ENCODE measurements around the gene TMEM156. TPM values are rescaled to one million over a fixed set of nuclear protein-coding genes. Genes with fewer than 3 reads are reported as not detected.

The TMEM156 gene
- total RNA-seq, 1 experiment from 2014 or later = 240 TPM

DNA sequence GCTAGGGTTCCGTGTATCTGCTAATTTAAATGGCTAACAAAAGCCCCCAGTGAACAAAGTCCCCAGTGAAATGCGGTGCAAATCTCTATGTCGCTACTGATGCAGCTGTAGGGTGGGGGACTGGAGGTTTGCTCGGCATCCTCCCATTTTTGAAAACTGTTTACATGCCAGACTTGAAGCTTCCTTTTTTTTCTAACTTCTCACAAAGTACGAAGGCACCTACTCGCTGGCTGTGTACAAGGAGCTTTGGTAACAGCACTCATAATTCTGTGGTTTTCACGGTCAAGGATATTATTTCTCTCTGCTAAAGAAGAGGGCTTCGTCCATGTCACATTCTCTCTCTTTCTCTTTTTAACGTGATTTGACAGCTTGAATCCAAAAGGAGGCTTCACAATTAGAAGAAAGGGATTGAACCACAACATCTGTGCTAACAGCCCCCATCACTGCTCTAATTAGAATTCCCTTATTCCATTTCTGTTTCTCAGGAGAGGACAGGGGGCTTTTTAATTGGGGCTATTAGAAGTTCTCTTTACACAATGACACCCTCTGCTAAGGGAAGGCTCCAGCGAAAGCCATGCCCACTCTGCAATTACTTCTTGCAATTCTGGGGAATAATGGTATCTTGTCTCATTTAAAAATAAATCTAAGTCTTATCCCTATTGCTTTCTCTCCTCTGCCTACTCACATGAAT is 46.7 kb downstream of the TMEM156 start:
- no peaks in the 10 kb centered on the region for H3K27me3 ChIP-seq (ENCODE audit: low read length)
- no peaks in the 10 kb centered on the region for H3K9me2 ChIP-seq (replicated peaks; ENCODE audit: insufficient read depth, low read length)
- 0 out of 2 replicates have a peak, but pooled peaks cover 2% of the 10 kb centered on the region for H3K79me2 ChIP-seq (ENCODE audit: low read length)
- no peaks in the 10 kb centered on the region for H3K4me1 ChIP-seq (ENCODE audit: low read length)
- H3K36me3 ChIP-seq (ENCODE audit: insufficient read depth, low read length) = peaks cover 46% of the 10 kb centered on the region; the same call in 1 of the 2 replicates
- H3K9me3 ChIP-seq (ENCODE audit: low read length) = no peaks in the 10 kb centered on the region
- no peak overlapping the region for H3K9ac ChIP-seq (ENCODE audit: low read length)
- DNase-seq = no peak
- H2AFZ ChIP-seq (ENCODE audit: low read length) = no peak overlapping the region
- no peak overlapping the region for H3K27ac ChIP-seq (ENCODE audit: low read length)
- no peak overlapping the region for H3K4me2 ChIP-seq (ENCODE audit: low read depth, low read length, poor library complexity, severe bottlenecking)
- no peak overlapping the region for H3K4me3 ChIP-seq (ENCODE audit: low read length)
- no peaks in the 10 kb centered on the region for H4K20me1 ChIP-seq (ENCODE audit: insufficient read depth, low read depth, low read length)

DNA sequence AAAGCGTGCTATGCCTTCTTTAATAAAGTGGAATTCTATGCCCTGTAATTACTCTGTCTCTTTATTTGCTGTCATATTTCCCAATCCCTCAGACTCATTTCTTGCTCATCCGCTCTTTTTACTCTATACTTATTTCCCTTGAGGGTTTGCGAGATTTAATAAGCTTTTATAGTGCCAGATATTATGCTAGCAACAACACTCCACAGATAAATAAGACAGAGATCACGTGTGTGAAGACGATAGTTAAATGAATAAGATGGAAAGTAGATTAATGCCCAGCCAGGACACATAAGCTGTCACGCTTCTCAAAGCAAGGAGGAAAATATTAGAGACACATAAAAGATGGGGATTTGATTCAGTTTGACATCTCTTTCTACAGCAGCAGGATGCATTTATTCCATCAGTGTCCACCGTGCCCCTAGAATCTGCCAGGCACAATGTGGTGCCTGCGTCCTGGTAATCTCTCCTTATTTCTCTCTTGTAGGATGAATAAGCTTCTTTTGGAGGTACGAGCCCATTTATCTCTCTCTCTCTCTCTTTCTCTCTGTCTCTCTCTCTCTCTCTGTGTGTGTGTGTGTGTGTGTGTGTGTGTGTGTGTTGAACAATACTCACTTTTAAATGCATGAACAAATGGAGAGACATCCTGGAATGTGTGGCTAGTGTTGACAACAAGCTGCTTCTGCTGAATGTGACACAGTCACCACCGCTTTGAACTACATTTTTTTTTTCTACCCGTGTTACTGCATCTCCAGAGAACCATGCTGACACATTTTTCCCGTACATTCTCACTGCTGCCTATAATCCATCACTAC is 48.2 kb downstream of the TMEM156 start:
- H4K20me1 ChIP-seq (ENCODE audit: insufficient read depth, low read depth, low read length) = no peaks in the 10 kb centered on the region

DNA sequence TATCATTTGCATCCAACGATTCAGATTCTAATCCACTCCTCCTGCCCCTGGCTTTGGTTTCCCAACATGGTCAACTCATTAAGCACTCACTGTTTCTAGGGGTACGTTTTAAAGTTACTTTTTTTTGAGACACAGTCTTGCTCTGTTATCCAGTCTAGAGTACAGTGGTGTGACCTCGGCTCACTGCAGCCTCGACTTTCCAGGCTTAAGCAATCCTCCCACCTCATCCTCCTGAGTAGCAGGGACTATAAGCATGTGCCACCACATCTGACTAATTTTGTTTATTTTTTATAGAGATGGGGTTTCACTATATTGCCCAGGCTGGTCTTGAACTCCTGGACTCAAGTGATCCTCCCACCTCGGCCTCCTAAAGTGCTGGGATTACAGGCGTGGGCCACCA is 48.9 kb downstream of the TMEM156 start:
- H3K36me3 ChIP-seq (ENCODE audit: insufficient read depth, low read length) = peaks cover 52% of the 10 kb centered on the region; the same call in 1 of the 2 replicates

More for the DNA sequence above, 48.2 kb downstream of the TMEM156 start:
- no peaks in the 10 kb centered on the region for H3K9me3 ChIP-seq (ENCODE audit: low read length)
- H3K27ac ChIP-seq (ENCODE audit: low read length) = no peak overlapping the region
- no peaks in the 10 kb centered on the region for H3K4me1 ChIP-seq (ENCODE audit: low read length)
- no peaks in the 10 kb centered on the region for H3K9me2 ChIP-seq (replicated peaks; ENCODE audit: insufficient read depth, low read length)
- no peak overlapping the region for H3K4me3 ChIP-seq (ENCODE audit: low read length)
- H3K36me3 ChIP-seq (ENCODE audit: insufficient read depth, low read length) = peaks cover 52% of the 10 kb centered on the region; the same call in 1 of the 2 replicates
- no peaks in the 10 kb centered on the region for H3K27me3 ChIP-seq (ENCODE audit: low read length)
- no peak overlapping the region for H2AFZ ChIP-seq (ENCODE audit: low read length)
- no peaks in the 10 kb centered on the region for H3K79me2 ChIP-seq (ENCODE audit: low read length)
- no peak for DNase-seq
- no peak overlapping the region for H3K9ac ChIP-seq (ENCODE audit: low read length)
- H3K4me2 ChIP-seq (ENCODE audit: low read depth, low read length, poor library complexity, severe bottlenecking) = no peak overlapping the region

DNA sequence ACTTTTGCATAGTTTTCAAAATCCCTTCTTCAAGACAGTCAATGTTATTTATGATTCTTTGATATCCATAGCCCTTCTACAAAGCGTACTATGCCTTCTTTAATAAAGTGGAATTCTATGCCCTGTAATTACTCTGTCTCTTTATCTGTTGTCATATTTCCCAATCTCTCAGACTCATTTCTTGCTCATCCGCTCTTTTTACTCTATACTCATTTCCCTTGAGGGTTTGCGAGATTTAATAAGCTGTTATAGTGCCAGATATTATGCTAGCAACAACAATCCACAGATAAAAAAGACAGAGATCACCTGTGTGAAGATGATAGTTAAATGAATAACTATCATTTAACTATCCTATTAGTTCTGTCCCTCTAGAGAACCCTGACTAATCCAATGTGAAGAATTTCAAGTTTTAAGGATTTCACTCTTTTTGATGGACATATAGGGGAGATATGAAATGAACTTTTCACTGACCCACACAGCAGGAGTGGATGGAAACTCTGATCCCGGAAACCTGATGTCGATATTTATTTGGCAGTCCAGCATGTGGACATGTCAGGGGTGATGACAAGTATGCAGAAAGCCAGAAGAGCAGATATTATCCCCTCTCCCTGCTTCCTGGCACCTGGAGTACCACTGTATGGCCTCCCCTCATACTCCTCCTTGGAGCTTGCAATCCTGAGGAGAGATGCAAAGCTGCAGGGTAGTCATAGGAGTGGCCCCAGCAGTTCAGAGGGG is 49.7 kb downstream of the TMEM156 start:
- no peaks in the 10 kb centered on the region for H3K9me2 ChIP-seq (replicated peaks; ENCODE audit: insufficient read depth, low read length)
- H3K4me2 ChIP-seq (ENCODE audit: low read depth, low read length, poor library complexity, severe bottlenecking) = no peak overlapping the region
- H3K9ac ChIP-seq (ENCODE audit: low read length) = no peak overlapping the region
- no peak overlapping the region for H3K4me3 ChIP-seq (ENCODE audit: low read length)
- H3K27ac ChIP-seq (ENCODE audit: low read length) = no peak overlapping the region
- no peaks in the 10 kb centered on the region for H3K9me3 ChIP-seq (ENCODE audit: low read length)
- H3K79me2 ChIP-seq (ENCODE audit: low read length) = no peaks in the 10 kb centered on the region
- no peaks in the 10 kb centered on the region for H3K4me1 ChIP-seq (ENCODE audit: low read length)
- H3K36me3 ChIP-seq (ENCODE audit: insufficient read depth, low read length) = peaks cover 52% of the 10 kb centered on the region; the same call in 1 of the 2 replicates
- no peaks in the 10 kb centered on the region for H3K27me3 ChIP-seq (ENCODE audit: low read length)
- no peak overlapping the region for H2AFZ ChIP-seq (ENCODE audit: low read length)
- no peaks in the 10 kb centered on the region for H4K20me1 ChIP-seq (ENCODE audit: insufficient read depth, low read depth, low read length)
- no peak for DNase-seq

More for the DNA sequence above, 48.9 kb downstream of the TMEM156 start:
- no peaks in the 10 kb centered on the region for H3K79me2 ChIP-seq (ENCODE audit: low read length)
- no peaks in the 10 kb centered on the region for H3K4me1 ChIP-seq (ENCODE audit: low read length)
- no peaks in the 10 kb centered on the region for H4K20me1 ChIP-seq (ENCODE audit: insufficient read depth, low read depth, low read length)
- no peak overlapping the region for H3K4me3 ChIP-seq (ENCODE audit: low read length)
- no peak overlapping the region for H3K4me2 ChIP-seq (ENCODE audit: low read depth, low read length, poor library complexity, severe bottlenecking)
- H3K9me3 ChIP-seq (ENCODE audit: low read length) = no peaks in the 10 kb centered on the region
- no peak for DNase-seq
- no peaks in the 10 kb centered on the region for H3K9me2 ChIP-seq (replicated peaks; ENCODE audit: insufficient read depth, low read length)
- H3K9ac ChIP-seq (ENCODE audit: low read length) = no peak overlapping the region
- H3K27ac ChIP-seq (ENCODE audit: low read length) = no peak overlapping the region
- H2AFZ ChIP-seq (ENCODE audit: low read length) = no peak overlapping the region
- no peaks in the 10 kb centered on the region for H3K27me3 ChIP-seq (ENCODE audit: low read length)

DNA sequence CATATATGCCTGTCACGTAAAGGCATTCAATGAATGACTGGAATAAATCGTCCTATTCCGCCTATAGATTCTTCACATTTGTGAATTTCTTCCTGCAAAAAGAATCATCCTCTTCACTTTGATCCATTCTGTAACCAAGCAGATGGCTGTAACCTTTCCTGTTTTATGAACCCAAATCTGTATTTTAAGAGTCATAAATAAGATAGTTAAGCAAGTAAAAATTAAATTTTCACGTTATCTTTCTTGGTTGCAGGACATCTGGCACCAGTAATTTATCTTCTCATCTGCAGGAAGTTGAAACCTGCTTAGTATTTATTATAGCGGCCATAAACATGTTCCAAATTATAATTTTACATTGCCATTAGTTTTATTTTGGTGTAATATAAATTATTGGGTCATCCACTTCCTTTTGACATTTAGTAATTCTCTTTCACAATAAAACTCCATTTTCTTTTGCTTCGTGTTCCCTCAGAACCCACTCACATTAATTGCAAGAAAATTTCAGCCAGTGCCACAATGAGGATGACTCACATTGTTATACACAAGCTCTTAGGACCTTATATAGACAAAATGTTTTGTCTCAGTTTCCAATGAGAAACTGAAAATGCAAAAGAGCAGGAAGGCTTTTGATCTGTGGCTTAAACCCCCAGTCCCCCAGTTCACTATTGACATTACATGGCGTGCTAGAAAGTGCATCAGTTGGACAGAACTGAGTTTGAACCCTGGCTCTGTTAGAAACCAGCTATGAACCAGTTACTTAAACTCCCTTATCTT is 51.1 kb downstream of the TMEM156 start:
- H3K36me3 ChIP-seq (ENCODE audit: insufficient read depth, low read length) = peaks cover 54% of the 10 kb centered on the region; the same call in 1 of the 2 replicates
- no peak overlapping the region for H2AFZ ChIP-seq (ENCODE audit: low read length)
- H3K27ac ChIP-seq (ENCODE audit: low read length) = no peak overlapping the region
- H3K9me2 ChIP-seq (replicated peaks; ENCODE audit: insufficient read depth, low read length) = no peaks in the 10 kb centered on the region
- H4K20me1 ChIP-seq (ENCODE audit: insufficient read depth, low read depth, low read length) = no peaks in the 10 kb centered on the region
- no peaks in the 10 kb centered on the region for H3K4me1 ChIP-seq (ENCODE audit: low read length)
- H3K79me2 ChIP-seq (ENCODE audit: low read length) = no peaks in the 10 kb centered on the region
- no peak for DNase-seq
- H3K9me3 ChIP-seq (ENCODE audit: low read length) = no peaks in the 10 kb centered on the region
- H3K9ac ChIP-seq (ENCODE audit: low read length) = no peak overlapping the region
- no peak overlapping the region for H3K4me3 ChIP-seq (ENCODE audit: low read length)
- no peak overlapping the region for H3K4me2 ChIP-seq (ENCODE audit: low read depth, low read length, poor library complexity, severe bottlenecking)
- H3K27me3 ChIP-seq (ENCODE audit: low read length) = no peaks in the 10 kb centered on the region

DNA sequence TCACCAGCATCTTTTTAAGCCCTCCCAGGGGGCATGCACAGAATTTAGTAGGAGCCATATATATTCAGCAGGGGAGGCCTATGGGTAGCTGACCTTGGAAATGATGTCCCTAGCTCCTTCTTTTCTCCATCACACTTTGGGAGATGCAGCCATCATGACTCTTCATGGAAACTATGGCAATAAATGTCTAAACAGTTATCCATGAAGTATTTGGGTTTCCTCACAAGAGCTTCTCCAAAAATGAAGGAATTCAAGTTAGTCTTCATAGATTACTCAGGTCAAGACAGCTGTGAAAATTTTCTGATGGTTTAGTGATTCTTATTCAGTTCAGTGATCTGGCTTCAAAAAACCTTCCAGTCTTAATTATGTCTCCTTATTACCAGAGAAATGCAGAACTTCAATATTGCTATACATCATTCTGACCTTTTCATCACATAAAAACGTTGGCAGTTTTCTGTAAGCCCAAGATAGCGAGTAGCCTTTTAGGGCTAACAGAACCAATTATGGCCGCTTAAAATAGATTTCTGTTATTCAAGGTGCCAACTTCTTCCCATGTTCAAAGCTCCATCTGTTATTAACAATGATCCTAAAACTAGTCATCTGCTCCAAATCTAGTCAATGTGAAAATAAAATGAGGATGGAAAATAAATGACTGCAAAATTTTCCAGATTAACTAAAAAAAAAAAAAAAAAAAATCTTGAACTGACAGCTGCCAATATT is 52.5 kb downstream of the TMEM156 start:
- H4K20me1 ChIP-seq (ENCODE audit: insufficient read depth, low read depth, low read length) = no peaks in the 10 kb centered on the region
- H2AFZ ChIP-seq (ENCODE audit: low read length) = no peak overlapping the region
- no peak overlapping the region for H3K4me2 ChIP-seq (ENCODE audit: low read depth, low read length, poor library complexity, severe bottlenecking)
- H3K27ac ChIP-seq (ENCODE audit: low read length) = no peak overlapping the region
- no peaks in the 10 kb centered on the region for H3K9me3 ChIP-seq (ENCODE audit: low read length)
- no peak overlapping the region for H3K9ac ChIP-seq (ENCODE audit: low read length)
- H3K36me3 ChIP-seq (ENCODE audit: insufficient read depth, low read length) = peaks cover 43% of the 10 kb centered on the region; the same call in 1 of the 2 replicates
- no peaks in the 10 kb centered on the region for H3K27me3 ChIP-seq (ENCODE audit: low read length)
- no peak overlapping the region for H3K4me3 ChIP-seq (ENCODE audit: low read length)
- no peaks in the 10 kb centered on the region for H3K9me2 ChIP-seq (replicated peaks; ENCODE audit: insufficient read depth, low read length)
- DNase-seq = no peak
- no peaks in the 10 kb centered on the region for H3K4me1 ChIP-seq (ENCODE audit: low read length)
- H3K79me2 ChIP-seq (ENCODE audit: low read length) = no peaks in the 10 kb centered on the region

DNA sequence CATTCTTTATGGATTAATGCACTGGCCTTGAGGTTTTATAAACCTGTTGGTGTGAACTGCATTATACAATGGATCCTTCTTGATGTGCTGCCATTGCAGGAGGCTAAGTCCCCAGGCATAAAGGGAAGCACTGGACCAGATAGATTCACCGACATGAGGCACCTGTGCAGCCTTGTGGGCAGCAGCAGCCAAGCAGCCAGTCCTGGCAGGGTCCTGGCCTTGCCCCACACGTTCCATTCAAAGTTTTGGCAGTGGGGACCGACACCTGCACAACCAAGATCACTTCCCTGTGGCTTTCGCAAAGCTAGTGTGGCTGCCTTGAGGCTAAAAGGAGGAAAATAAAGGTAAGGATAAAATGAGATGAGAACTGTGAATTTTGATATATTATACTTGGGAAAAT is 53.1 kb downstream of the TMEM156 start:
- H3K9me2 ChIP-seq (replicated peaks; ENCODE audit: insufficient read depth, low read length) = no peaks in the 10 kb centered on the region
- DNase-seq = no peak
- H3K9me3 ChIP-seq (ENCODE audit: low read length) = no peaks in the 10 kb centered on the region
- no peak overlapping the region for H3K27ac ChIP-seq (ENCODE audit: low read length)
- no peaks in the 10 kb centered on the region for H4K20me1 ChIP-seq (ENCODE audit: insufficient read depth, low read depth, low read length)
- no peak overlapping the region for H2AFZ ChIP-seq (ENCODE audit: low read length)
- peaks cover 39% of the 10 kb centered on the region; the same call in 1 of the 2 replicates for H3K36me3 ChIP-seq (ENCODE audit: insufficient read depth, low read length)
- no peak overlapping the region for H3K9ac ChIP-seq (ENCODE audit: low read length)
- no peak overlapping the region for H3K4me2 ChIP-seq (ENCODE audit: low read depth, low read length, poor library complexity, severe bottlenecking)
- H3K4me1 ChIP-seq (ENCODE audit: low read length) = no peaks in the 10 kb centered on the region
- H3K4me3 ChIP-seq (ENCODE audit: low read length) = no peak overlapping the region
- H3K79me2 ChIP-seq (ENCODE audit: low read length) = no peaks in the 10 kb centered on the region
- H3K27me3 ChIP-seq (ENCODE audit: low read length) = no peaks in the 10 kb centered on the region
